G401.6 (cell line): ENCODE data around the gene POLR2A.

Source experiments
- FAIRE-seq: peaks from 2 replicates; lab custom pipeline; 2012; peaks lifted over from hg19 to GRCh38; lab: Jason Lieb, UNC

POLR2A gene

DNA sequence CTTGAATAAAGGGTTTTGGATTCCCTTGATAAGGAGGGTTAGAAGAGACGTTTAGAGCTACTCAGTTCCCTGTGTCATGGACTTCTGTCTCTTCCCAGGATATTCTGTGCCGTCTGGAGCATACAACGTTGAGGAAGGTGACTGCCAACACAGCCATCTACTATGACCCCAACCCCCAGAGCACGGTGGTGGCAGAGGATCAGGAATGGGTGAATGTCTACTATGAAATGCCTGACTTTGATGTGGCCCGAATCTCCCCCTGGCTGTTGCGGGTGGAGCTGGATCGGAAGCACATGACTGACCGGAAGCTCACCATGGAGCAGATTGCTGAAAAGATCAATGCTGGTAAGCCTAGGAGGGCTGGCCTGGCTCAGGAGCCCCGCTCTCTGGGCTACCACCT, 24.7 kb downstream of the POLR2A start:
- FAIRE-seq = no peak

DNA sequence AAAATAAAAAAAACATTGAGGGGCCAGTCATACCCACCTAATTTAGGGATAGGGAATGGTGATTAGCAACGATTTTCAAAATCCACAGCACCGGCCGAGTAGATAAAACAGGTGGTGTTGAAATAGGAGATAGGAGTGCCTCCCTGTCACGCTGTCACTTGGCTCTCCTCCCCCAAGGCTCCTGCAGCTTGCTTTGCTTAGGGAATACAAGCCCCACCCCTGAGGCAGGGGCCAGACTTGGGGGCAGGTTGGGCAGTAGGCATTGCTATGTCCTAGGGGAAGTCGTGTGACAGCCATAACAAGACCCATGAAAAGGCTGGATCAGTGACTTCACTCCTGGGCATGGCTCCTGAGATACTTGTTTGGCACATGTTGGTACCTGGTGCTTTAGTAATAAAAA, 25.8 kb downstream of the POLR2A start:
- no peak for FAIRE-seq

DNA sequence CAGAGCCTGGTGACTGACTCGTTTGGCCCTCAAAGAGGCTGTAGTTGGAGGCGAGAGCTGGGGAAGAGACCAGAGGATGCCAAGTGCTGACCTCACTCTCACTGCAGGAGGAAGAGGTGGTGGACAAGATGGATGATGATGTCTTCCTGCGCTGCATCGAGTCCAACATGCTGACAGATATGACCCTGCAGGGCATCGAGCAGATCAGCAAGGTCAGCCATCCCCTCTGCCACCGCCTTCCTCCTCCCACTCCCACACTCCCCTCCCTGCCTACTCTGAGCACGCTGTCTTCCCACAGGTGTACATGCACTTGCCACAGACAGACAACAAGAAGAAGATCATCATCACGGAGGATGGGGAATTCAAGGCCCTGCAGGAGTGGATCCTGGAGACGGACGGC, 26.9 kb downstream of the POLR2A start:
- no peak for FAIRE-seq

DNA sequence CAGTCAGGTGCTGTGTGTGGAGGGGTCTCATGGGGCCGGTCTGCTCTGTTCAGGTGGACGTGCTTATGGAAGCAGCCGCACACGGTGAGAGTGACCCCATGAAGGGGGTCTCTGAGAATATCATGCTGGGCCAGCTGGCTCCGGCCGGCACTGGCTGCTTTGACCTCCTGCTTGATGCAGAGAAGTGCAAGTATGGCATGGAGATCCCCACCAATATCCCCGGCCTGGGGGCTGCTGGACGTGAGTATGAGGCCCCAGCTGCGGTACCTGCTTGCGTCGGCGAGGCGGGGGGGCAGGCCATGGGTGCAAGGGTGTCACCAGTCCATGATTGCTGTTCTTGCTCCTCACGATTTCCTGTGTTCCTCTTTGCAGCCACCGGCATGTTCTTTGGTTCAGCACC, 27.9 kb downstream of the POLR2A start:
- FAIRE-seq = no peak

DNA sequence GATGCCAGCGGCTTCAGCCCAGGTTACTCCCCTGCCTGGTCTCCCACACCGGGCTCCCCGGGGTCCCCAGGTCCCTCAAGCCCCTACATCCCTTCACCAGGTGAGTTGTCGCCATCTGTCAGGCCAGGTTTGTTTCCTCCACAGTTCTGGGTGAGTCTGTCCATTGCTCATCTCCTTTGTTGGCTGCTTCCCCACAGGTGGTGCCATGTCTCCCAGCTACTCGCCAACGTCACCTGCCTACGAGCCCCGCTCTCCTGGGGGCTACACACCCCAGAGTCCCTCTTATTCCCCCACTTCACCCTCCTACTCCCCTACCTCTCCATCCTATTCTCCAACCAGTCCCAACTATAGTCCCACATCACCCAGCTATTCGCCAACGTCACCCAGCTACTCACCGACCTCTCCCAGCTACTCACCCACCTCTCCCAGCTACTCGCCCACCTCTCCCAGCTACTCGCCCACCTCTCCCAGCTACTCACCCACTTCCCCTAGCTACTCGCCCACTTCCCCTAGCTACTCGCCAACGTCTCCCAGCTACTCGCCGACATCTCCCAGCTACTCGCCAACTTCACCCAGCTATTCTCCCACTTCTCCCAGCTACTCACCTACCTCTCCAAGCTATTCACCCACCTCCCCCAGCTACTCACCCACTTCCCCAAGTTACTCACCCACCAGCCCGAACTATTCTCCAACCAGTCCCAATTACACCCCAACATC, 28.8 kb downstream of the POLR2A start:
- no peak for FAIRE-seq

DNA sequence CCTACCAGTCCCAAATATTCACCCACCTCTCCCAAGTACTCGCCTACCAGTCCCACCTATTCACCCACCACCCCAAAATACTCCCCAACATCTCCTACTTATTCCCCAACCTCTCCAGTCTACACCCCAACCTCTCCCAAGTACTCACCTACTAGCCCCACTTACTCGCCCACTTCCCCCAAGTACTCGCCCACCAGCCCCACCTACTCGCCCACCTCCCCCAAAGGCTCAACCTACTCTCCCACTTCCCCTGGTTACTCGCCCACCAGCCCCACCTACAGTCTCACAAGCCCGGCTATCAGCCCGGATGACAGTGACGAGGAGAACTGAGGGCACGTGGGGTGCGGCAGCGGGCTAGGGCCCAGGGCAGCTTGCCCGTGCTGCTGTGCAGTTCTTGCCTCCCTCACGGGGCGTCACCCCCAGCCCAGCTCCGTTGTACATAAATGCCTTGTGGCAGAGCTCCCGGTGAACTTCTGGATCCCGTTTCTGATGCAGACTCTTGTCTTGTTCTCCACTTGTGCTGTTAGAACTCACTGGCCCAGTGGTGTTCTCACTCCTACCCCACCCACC, 29.8 kb downstream of the POLR2A start:
- FAIRE-seq = no peak

DNA sequence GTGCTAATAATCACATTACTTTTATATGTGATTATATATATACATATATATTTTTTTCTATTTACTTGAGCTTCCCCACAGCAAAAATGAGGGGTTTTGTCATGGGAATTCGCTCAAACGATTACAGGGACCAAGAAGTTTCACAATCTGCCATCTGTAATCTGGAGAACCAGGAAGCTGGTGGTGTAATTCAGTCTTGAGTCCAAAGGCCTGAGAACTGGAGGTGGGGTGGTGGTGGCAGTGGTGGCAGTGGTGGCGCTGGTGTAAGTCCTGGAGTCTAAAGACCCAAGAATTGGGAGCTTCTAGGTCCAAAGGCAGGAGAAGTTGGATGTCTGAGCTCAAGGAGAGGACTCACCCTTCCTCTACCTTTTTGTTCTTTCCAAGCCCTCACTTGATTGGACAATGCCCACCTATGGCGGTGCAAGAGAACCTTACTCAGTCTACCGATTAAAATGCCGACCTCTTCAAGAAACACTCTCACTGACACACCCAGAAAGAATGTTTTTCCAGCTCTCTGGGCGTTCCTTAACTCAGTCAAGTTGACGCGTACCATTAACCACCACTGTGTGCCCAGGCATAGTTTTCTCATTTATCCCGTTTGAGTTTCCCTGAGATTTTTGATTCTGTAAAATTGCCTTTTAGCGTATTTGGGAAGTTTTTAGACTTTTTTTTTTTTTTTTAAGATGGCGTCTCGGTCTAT, 31.9 kb downstream of the POLR2A start:
- no peak for FAIRE-seq

DNA sequence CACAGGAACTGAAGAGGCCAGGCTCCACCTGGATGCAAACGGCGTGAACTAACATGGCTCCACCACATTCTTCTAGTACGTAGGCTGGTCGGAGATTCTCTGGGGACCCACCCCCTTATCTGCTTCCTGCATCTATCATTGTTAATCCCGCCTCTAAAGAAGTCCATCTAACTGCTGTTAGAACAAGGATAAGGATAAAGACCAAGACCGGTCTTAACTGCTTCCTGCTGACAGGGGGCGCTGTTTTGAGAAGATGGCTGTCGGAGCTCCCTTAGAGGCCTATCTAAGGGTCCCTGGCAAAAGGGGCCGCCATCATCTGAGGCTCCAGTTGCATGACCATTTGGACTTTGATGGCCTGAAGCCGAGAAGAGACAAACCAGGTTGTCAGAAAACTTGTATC, 38.9 kb downstream of the POLR2A start:
- no peak for FAIRE-seq

DNA sequence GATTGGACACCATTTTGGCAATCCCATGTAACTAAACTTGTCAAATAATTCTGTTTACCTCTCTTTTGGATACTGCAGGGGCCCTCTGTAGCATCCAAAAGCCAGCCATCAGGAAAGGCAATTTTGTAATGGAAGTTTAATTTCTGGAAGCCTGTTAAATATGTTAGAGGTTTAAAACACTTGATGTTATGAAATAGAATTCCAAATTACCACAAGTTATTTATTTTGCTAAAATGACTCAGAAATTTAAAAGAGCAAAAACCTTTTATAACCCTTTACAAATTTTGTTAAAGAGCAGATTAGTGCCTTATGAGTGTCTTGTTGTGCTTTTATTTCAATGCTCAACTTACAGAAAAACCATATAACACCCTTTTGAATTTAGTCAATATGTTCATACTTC, 44.7 kb downstream of the POLR2A start:
- no peak for FAIRE-seq

DNA sequence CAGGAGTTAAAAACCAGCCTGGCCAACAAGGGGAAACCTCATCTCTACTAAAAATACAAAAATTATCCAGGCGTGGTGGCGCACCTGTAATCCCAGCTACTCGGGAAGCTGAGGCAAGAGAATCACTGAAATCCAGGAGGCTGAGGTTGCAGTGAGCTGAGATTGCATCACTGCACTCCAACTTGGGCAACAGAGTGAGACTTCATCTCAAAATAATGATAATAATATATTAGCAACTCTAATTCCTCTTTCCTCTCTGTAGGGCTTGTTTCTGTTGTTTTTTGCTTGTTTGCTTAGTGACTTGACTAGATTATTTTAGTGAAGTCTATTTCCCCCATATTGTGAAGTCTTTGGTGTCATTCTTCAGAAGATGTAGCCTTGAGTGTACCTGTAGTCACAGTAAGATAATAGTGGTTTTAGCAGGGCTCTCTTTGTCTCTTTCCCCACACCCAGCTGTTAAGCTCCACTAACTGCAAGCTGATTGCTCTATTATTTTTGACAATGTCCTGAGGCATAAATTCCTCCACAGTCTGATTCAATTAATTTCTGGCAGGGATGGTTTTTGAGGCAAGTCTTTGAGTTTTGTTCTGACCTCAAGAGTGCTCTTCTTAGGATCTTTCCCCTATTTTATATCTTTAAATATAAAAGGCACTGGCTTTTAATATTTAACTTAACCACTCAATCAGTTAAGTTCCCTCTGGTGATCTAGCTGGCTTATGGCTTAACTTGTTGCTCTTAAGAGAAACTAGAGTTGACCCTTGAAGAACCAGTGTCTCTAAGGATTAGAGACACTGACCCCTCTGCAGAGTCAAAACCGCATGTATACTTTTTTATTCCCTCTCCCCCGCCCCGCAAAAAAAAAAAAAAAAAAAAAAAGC, 46.1 kb downstream of the POLR2A start:
- FAIRE-seq = no peak

DNA sequence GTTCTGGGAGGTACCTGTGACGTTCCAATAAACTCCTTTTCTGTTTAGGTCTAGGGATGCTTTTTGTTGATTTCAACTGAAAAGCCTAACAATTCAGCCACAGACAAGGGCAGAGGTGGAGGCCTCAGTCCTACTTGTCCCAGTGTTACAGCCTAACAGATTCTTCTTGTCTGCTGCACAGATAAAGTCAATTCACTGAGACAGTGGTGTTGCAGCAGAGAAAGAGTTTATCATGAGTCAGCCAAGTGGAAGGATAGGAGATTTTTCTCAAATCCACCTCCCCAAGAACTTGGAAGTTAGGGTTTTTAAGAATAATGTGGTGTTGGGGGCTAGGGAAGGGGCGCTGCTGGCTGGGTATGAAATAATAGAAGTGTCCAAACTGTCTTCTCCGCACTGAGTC, 53.9 kb downstream of the POLR2A start:
- no peak for FAIRE-seq

DNA sequence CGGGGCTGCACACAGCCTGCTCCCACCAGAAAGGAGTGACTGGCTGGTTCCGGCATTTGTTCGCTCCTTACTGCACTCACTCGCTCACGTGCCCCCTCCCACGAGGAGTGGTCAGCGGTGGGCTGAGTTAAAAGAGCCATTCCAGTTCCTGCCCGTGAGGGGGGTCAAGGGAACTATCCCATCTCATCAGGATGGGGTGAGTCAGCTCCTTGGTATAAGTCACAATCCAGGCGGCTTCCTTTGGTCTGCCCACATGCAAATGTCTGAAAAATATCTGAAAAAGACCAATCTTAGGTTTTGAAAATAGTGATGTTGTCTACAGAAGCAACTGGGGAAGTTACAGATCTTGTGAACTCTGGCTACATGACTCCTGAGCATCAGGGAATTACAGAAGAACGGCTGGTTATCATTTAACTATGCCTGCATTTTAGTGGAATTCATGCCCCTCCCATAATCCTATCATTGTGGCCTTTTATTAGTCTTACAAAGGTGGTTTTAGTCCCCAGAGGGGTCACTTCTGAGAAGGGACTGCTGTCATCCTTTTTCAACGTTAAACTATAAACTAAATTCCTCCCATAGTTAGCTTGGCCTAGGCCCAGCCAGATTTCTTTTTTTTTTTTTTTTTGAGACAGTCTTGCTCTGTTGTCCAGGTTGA, 54.9 kb downstream of the POLR2A start:
- FAIRE-seq = no peak

DNA sequence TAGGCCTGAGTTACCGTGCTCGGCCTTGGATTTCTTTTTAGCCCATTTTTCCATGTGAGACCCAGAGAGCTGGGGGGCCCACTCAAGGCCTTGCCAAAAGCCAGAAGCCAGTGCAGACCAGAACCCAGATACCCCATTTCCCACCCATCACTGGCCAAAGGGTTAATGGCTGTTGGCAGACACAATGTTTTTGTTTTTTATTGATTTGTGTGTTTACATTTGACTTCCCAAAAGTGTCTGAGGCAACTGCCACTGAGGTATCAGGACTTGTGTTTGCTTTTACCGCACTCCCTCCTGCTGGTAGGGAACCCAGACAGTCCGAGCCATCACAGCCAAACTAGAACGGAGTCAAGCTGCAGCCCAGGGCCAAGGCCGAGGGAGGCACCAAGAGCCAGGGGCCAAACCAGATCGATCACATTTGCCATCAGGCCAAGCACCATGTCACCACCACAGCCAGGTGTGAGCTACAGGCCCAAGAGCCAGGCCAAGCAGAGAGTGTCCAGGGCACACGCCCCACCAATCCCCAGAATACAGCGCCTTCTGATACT, 57.0 kb downstream of the POLR2A start:
- FAIRE-seq = no peak

DNA sequence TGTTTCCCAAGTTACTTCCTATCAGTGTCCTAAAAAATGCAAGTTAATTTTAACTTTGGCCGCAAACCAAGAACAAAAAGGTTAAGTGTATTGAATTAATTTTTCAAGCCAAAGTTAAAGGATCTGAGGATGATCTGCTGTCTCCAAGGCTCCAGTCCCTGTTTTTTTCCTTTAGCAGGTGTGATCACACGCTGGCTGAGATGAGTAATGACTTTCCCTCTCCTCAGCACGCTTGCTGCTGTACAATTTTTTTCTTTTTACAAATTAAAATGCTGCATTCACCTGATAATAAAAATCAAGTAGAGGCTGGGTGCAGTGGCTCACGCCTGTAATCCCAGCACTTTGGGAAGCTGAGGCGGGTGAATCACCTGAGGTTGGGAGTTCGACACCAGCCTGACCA, 60.7 kb downstream of the POLR2A start:
- FAIRE-seq = no peak

DNA sequence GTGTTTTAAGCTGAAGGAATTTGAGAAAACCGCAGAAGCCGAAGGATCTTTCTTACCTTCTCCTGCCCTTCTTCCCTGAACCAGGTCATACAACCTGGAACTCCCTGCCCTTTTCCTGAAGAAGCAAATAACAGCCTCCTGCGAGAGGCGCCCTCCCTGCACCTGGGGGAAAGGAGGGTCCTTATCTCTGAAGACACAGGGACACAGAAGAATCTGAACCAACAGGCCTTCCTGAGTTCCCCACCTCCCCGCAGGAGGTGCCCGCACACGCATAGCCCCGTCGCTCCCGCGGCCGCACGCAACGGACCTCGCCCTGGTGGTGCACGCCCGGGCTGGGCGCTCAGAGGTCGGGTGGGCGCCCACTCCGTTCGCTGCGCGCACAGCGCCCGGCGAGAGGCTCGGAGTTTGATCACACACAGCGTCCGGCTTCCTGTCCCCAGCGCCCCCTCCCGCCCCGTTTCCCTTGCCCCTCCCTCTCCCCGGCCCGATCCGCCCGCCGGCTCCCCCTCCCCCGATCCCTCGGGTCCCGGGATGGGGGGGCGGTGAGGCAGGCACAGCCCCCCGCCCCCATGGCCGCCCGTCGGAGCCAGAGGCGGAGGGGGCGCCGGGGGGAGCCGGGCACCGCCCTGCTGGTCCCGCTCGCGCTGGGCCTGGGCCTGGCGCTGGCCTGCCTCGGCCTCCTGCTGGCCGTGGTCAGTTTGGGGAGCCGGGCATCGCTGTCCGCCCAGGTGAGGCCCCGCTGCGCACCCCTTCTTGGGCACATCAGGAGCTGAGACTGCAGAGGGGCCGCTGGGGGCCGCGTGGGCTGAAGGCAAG, 64.6 kb downstream of the POLR2A start, which contains the start of gene TNFSF12:
TSS of gene TNFSF12 (plus strand) at position 474 of the 816 bp plus-strand sequence. CDS start at position 570, 96 bp downstream.
- no peak for FAIRE-seq
